GM19351 (cell line): ENCODE data around the gene EXOC3.

Experiments
- ATAC-seq: cut with Tn5 transposase; IDR thresholded peaks from one replicate; pipeline ENCODE4 v1.9.1; 2021; ENCODE audit warnings: mild to moderate bottlenecking, moderate library complexity; ENCODE audit not compliant: unreplicated experiment

The EXOC3 gene

DNA sequence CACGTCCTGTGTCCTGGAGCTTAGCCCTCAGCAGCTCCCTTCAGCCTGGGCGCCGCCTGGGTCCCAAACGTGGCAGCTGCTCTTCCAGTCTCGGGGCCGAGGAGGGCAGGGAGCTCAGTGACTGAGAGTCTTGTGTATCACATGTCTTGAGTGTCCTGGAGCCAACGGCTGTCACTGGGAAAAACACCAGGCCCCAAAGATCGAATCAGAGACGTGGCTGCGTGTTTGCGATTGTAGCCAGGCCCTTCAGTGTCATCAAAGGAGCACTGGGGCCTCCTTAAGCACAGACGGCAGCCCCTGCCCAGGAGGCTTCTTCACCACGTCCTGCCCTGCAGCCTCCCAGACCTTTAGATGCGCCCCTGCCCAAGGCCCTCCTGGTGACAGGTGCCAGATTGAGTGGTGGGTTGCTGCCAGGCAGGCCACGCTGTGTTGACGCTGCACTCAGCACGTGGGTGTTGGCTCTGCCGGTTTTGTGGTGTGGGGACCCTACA lies 5.7 kb upstream of the EXOC3 start:
- no peak for ATAC-seq

DNA sequence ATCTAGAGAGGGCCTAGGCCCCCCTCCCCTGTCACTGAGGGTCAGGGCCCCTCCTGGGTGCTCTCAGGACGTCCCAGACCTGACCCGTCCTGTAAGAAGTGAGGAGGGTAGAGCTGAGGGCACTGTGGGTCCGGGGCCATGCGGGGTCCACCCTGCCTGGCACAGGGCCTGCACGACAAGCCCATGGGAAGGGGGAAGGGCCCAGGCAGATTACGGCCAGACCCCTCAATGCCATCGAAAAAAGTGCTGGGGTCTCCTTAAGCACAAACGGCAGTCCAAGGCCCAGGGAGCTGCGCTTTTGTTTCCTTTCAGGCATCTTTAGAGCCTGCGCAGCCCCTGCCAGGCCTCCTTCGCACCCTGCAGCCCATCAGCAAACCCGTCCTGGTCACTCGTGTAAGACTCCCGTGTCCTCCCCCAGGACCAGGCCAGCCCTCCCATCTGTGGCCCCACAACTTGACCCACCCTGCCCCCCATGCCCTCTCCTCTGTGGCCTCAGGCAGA lies 4.4 kb upstream of the EXOC3 start:
- ATAC-seq: no peak

DNA sequence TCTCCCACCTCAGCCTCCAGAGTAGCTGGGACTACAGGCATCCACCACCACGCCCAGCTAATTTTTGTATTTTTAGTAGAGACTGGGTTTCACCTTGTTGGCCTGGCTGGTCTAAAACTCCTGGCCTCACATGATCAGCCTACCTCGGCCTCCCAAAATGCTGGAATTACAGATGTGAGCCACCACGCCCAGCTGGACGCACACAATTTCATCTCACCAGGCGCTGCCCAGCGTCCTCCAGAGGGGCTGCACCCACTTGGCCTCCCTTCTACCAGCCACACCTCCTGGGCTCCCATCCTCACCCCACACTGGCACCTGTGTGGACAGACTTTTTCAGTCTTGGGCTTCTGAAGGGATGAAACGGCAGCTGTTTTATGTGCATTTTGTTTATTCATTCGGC lies 3.8 kb upstream of the EXOC3 start:
- ATAC-seq: no peak

DNA sequence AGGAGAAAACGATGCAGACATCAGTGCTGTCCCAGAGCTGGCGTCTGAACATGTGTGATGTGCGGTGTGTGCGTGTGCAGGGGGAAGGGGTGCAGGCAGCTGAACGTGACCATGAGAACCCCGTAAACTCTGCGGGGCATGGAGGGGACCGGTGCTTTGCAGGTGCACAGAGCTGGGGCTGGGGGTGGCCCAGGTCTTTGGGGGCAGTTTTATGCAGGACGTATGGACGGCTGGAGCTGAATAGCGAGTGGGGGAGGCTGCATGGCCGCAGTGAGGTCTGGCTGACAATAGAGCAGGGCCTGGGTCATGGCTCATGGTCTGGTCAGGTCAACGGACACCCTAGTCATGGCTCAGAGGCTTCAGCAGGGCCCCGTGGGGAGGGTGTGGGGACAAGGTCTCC lies 3.3 kb upstream of the EXOC3 start:
- ATAC-seq: no peak

DNA sequence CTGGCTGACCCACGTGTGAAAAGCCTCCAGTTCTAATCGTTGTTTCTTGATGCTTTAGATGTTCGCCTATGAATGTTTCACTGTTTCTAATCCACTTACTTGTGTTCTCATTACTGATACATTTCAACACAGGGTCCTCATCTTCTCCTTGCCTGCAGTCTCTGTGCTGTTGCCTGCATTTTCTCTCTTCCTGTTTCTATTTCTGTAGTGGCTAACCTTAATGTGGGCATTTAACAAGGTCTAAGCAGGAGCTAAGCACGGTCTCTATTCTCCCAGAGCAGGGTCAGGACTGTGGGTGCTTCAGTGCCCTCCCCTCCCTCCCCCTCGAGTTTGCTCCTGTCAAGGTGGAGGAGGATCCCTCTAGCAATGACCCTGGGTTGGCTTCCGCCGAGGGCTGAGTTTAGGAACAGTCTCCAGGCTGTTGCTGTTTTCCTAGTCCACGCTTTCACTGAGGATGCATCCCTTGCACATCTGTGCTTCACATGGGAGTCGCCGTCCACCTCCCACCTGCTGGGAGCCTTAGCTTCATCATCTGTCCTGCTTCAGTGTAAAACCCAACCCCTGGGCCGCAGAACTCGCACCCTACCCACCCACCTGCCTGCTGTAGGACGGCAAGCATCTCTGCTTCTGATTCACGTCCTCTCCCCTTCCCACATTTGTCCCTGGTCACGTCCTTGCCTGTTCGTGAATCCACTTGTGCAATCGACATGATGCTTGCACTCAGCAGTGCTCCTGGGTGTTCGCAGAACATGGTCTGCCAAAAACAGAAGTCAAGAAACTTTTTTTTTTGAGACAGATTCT lies 2.4 kb upstream of the EXOC3 start:
- no peak for ATAC-seq

DNA sequence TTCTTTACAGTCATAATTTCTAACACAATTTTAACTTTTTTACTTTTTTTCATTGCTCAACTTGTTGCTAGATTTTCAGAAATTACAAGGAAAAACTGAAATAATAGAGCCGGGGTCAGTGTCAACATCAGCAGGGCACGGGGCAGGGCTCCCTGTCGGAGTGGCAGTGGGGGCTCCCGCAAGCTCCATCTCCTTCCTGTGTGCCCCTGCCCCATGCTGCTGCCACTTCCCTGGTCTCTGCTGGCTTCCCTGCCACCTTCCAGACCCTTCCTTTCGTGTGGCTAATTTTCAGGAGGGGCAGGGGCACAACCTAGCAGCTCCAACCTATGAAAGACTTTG lies 1.0 kb upstream of the EXOC3 start:
- ATAC-seq: no peak

DNA sequence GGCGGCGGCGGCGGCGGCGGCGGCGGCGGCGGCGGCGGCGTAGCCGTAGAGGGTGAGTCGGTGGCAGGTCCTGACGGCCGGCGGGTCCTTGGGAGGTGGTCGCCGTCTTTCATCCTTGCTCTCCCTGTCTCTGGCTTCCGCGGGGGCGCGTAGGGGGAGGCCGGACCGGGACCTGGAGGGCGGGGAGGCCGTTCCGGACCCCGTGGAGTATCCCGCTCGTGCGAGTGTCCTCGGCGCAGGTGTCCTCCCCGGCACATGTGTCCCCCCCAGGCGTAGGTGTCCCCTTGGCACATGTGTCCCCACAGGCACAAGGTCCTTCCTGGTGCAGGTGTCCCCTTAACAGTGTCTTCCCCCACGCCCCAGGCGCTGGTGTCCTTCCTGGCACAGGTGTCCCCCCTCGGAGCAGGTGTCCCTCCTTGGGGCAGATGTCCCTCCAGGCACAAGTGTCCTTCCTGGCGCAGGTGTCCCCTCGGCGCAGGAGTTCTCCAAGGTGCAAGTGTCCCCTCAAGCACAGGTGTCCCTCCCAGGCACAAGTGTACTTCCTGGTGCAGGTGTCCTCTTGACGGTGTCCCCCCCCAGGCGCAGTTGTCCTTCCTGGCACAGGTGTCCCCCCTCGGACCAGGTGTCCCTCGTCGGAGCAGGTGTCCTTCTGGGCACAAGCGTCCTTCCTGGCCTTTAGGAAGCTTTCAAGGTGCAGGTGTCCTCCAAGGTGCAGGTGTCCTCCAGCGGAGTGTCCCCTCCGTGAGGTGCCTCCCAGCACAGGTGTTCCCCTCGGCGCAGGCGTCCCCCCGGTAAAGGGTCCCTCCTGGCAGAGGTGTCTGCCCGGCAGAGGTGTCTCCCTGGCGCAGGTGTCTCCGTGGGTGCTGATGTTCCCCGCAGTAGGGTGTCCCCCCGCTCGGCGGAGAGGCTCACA lies 519 bp downstream of the EXOC3 start:
- peak; percentile 18 for ATAC-seq

DNA sequence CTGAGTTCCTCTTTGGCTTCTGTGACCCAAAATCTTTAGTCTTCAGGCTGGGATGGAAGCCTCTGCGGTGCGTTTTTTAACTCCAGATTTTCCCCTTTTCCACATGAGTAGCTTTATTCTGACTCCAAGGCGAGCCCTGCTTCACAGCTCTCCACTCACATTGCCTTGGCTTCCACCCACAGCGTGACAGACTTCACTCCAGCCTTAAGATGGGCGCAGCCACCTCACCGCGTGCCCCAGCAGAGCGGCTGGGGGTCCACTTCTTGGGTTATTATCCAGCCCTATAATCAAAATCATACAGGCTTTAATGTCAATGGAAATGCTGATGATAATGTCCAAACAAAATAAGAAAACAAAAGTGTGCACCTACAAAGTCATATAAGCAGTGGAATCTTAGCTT lies 1.2 kb downstream of the EXOC3 start:
- no peak for ATAC-seq

DNA sequence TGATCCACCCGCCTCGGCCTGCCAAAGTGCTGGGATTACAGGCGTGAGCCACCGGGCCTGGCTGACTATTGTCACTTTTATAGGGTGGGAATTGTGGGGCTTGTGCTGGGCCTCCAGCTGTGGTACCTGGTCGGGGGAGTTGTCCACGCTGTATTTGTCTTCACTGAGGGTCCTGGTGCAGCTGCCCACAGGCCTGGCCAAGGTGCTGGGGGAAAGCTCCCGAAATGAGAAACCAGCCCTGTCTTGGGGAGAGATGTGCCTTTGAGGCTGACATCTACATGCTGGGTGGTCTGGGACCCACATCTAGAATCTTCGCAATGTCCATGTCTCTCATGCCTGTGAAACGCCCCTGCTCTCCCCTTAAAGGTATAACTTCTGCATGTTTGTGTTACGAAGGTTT lies 2.6 kb downstream of the EXOC3 start:
- ATAC-seq: no peak

DNA sequence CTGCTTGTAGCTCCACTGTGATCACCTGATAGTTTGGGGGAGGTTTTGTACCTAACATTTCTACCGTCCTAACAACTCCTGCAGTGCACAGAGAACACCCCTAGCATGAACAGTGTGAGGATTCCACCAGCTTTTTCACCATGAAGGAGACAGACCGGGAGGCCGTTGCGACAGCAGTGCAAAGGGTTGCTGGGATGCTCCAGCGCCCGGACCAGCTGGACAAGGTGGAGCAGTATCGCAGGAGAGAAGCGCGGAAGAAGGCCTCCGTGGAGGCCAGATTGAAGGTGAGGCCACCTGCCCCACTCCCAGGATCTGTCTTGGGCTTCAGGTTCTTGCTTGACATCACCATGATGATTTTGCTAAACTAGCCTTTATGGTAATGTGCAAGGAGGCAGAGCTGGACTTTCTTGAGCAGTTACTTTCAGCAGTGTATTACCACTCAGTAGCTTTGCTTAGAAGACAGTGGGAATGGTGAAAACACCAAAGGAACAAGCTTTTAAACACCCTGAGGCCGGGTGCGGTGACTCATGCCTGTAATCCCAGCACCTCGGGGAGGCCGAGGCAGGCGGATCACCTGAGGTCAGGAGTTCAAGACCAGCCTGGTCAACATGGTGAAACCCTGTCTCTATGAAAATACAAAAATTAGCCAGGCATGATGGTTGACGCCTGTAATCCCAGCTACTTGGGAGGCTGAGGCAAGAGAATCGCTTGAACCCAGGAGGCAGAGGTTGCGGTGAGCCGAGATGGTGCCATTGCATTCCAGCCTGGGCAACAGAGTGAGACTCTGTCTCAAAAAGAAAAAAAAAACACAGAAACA lies 3.3 kb downstream of the EXOC3 start:
- ATAC-seq: no peak

DNA sequence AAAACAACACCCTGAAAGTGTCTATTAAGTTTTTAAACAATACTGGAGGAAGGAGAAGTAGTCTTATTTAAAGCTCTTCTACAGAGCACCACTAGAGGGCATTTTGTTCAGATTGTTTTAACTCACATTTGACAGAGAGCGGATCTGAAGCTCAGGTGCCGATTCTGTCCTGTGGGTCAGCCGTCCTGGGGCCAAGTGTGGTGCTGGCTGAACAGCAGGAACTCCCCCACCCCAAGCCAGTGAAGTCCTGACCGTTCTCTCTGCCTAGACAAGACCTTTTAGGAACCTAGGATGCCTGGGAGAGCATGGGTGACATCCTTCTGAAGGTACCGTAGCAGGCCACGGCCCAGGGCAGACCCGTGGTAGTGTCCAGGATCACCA lies 3.9 kb downstream of the EXOC3 start:
- no peak for ATAC-seq

DNA sequence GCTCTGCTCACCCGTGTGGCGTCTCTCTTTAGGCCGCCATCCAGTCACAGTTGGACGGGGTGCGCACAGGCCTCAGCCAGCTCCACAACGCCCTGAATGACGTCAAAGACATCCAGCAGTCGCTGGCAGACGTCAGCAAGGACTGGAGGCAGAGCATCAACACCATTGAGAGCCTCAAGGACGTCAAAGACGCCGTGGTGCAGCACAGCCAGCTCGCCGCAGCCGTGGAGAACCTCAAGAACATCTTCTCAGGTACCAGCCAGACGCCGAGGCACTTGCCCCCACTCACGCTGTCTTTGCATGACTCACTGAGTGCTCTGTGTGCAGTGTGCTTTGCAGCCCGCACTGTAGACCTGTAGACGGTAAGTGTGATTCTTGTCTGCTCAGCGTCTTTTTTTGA lies 4.5 kb downstream of the EXOC3 start:
- no peak for ATAC-seq

DNA sequence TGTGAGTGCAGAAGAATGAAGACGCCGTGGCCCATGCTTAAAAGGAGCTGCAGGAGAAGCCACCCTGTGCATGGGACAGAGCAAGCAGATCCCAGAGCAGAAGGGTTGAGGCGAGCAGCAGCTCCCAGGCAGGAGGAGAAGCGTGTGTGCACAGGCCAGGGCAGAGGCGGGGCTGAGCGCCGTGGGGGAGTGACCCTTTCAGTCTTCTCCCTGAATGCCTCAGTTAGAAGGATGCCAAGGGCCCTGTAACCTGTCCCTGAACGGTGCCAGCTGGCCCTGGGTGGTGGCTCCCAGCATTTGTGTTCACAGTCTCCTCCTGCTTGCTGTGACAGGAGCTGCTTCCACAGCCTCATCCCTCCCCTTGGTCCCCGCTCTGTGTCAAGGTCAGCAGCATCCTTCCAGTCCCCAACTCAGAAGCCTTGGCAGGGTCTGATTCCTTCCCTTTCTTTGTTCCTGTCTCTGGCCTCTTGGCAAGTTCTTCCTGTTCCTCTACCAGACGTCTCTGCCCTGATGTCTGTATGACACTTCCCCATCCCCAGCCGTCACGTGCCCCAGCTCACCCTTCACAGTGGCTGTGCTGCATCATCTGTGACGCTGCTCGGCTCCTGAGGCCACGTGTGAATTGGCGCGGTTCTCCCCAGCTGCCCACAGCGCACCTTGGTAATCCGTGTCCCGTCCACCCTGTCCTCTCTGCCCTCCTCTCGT lies 5.2 kb downstream of the EXOC3 start:
- ATAC-seq: no peak

DNA sequence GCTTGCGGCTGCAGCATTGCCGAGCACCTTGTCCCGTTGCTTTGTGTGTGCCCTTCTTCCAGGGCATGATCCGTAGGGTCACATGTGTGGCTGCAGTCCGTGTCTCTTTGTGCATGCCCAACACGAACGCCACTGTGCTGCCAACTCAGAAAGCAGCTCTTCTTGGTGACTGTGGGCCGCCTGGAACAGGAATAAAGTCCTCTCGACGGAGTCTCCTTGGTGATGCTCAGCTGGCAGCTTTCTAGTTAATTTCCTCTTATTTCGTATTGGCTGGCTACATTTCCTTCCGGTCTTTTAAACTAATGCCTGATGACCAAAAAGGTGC lies 5.8 kb downstream of the EXOC3 start:
- no peak for ATAC-seq

DNA sequence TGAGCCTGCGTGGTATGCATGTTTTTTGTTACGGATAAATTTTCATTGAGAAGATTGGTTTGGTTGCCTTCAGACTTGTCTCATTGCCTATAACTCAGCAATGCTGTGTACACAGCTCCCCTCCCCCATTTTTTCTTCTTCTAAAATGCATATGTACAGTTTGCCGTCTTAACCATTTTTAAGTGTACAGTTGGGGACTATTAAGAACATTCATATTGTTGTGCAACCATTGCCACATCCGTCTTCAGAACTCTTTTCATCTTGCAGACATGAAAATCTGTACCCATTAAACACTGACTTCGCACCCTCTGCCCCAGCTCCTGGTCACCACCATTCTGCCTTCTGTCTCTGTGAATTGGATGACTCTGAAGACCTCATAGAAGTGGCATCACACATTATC lies 6.2 kb downstream of the EXOC3 start:
- ATAC-seq: no peak

DNA sequence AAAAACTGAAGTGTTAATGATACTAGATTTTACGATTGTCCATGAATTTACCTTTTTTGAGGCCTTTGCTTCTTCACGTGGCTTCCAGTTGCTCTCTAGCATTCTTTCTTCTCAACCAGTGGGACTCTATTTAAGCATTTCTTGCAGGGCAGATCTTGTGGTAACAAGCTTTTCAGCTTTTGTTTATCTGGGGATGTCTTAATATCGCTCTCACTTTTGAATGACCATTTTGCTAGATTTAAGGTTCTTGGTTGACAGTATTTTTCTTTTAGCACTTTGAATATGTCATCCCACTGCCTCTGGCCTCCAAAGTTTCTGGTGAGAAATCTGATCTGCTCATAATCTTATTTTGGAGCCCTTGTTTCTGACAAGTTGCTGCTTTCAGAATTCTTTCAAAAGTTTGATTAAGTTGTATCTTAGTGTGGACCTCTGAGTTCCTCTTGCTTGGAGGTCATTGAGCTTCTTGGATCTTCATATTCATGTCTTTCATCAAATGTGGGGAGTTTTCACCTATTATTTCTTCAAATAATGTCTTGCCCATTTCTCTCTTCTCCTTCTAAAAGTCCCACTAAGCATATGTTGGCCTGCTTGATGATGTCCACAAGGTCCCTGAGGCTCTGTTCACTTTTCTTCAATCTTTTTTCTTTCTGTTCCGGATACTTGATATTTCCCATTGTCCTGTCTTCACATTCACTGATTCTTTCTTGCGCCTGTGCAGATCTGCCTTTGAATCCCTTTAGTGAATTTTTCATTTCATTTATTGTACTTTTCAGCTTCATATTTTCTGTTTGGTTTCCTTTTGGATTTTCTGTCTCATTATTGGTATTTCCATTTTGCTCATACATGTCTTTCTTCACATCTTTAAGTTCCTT lies 8.8 kb downstream of the EXOC3 start:
- no peak for ATAC-seq

DNA sequence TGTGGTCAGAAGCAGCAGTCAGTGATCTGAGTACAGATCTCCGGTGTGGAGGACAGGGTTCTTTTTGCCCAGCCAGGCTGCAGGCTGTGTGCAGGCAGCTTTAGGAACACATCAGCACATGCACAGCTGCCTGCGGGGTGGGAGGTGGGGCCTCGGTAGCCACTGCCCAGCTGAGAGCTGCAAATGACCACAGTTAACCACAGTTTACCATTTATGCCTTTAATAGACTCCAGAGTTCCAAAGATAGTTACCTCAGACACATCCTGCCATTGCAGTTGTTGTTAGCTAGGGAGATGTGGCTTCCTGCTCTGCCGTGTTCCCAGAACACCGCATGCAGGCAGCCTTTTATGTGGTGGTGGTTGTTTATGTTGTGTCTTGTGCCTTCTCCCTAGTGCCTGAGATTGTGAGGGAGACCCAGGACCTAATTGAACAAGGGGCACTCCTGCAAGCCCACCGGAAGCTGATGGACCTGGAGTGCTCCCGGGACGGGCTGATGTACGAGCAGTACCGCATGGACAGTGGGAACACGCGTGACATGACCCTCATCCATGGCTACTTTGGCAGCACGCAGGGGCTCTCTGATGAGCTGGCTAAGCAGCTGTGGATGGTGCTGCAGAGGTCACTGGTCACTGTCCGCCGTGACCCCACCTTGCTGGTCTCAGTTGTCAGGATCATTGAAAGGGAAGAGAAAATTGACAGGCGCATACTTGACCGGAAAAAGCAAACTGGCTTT lies 10.2 kb downstream of the EXOC3 start:
- ATAC-seq: no peak

DNA sequence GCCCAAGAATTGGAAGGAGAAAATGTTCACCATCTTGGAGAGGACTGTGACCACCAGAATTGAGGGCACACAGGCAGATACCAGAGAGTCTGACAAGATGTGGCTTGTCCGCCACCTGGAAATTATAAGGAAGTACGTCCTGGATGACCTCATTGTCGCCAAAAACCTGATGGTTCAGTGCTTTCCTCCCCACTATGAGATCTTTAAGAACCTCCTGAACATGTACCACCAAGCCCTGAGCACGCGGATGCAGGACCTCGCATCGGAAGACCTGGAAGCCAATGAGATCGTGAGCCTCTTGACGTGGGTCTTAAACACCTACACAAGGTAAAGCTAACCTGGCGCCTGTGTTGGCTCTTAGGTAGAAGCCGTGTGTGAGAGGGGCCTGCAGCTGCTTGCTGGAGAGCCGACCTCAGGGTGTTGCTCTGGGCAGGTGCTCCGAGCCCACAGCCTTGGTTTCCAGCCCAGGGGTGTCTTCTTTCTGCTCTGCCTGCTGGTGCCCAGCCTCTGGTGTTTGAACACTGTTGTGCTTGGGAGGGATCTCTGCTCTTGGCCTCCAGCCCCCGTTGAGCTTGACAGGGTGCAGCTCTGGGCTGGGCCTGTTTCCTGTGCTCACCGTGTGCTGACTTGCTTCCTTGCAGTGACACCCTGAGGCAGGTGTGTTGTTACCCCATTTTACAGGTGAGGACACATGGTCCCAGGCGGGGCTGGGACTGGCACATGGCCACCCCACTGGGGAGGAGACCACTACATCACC lies 10.9 kb downstream of the EXOC3 start:
- no peak for ATAC-seq
